ENCODE measurements around the gene VPS41. TPM values are rescaled to one million over a fixed set of nuclear protein-coding genes. Genes with fewer than 3 reads are reported as not detected.

Gene VPS41
- total and polyA plus RNA-seq, 4 donors, result 9.2 to 24.1 (median 16.1) TPM

DNA sequence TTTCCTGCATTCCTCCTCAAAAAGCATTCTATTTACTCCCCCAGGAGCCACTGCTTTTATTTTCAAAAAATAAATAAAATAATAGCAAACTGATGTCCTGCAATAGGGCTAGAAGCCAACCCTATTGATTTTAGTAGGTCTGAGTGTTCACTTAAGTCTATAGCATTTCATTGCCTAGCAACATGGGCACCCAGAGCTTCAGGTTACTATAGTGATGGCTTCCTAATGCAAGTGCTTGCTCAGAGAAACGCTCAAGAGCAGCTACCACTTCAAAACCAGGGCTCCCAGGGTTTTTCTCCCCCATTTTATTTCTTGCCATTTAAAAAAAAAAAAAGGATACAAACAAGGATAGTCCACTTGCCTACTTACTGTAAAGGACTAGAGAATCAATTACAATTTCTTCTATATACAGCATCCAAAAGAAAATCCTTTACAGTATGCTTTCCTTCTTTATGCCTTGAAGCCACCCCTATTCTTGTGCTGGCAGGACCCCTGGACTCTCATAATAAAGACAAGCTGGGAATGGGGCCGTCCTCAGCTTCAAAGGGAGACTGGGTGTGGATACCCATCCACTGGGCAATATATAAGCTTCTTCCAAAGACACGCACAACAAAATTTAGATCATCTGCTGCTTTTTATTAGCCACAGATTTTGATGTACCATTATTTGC is 133.3 kb downstream of the VPS41 start:
- WGBS, result 91% methylated on average over 3 of the region's 3 CpGs
- peaks cover 2 to 33% (median 17%) of the 10 kb centered on the region in 4 donors for H3K36me3 ChIP-seq (ENCODE audit: control insufficient read depth in 4 of 4, insufficient read depth in 3 of 4, low read depth in 1 of 4, low read length in 3 of 4)
- no peaks in the 10 kb centered on the region for H3K9me3 ChIP-seq (ENCODE audit: control insufficient read depth in 4 of 4, low read length in 3 of 4)
- no peak overlapping the region for H3K27ac ChIP-seq (ENCODE audit: low read depth in 1 of 2, low read length in 2 of 2)
- H3K4me1 ChIP-seq (ENCODE audit: control insufficient read depth in 4 of 4, insufficient read depth in 4 of 4, low read length in 3 of 4), result no peaks in the 10 kb centered on the region
- H3K27me3 ChIP-seq (ENCODE audit: control insufficient read depth in 4 of 4, insufficient read depth in 4 of 4, low read length in 3 of 4), result no peaks in the 10 kb centered on the region
- DNase-seq (ENCODE audit: low spot score), result no peak
- no peak overlapping the region for H3K9ac ChIP-seq (ENCODE audit: low read depth in 1 of 2, low read length in 2 of 2)
- TF ChIP-seq GABPA (IDR thresholded peaks at IDR 0.05 in 1 of 2, conservative IDR thresholded peaks at IDR 0.05 in 1 of 2) (no peak), EGR1 (IDR thresholded peaks at IDR 0.05; ENCODE audit: low read depth in 2 of 2) (no peak), JUND (IDR thresholded peaks at IDR 0.05) (no peak), MAX (IDR thresholded peaks at IDR 0.05) (no peak), CTCF (IDR thresholded peaks at IDR 0.05; ENCODE audit: low read depth, low read length, missing input control) (no peak), FOXA2 (IDR thresholded peaks at IDR 0.05) (no peak)
- H3K4me3 ChIP-seq (ENCODE audit: low read depth in 1 of 3, low read length in 3 of 3), result no peak overlapping the region

DNA sequence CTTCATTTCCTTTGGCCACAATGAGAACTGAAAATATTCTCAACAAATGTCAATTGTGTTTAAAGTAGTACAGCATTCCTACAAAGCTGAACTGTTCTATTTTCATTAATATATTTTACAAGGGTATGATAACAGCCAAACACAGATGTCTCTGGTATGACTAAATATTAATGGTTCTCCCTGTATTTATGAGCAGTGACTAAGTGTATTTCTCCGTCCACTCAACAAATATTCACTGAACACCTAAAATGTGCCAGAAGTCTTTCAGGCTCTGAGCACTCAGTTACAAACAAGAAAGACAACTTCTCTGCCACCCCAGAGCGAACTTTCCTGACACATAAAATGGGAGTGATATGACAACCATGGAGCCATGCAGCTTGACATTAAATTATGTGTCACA is 135.6 kb downstream of the VPS41 start:
- no peak for TF ChIP-seq RXRA (IDR thresholded peaks at IDR 0.05)
- no peak for TF ChIP-seq NR2F2 (IDR thresholded peaks at IDR 0.05)
- TF ChIP-seq SP1 (IDR thresholded peaks at IDR 0.05), result no peak
- TF ChIP-seq HNF4A (conservative IDR thresholded peaks at IDR 0.05), result no peak
- TF ChIP-seq JUND (IDR thresholded peaks at IDR 0.05), result no peak
- no peak for TF ChIP-seq RAD21 (IDR thresholded peaks at IDR 0.05)
- no peak for TF ChIP-seq HNF4G (IDR thresholded peaks at IDR 0.05)
- no peak for TF ChIP-seq CTCF (IDR thresholded peaks at IDR 0.05; ENCODE audit: low read depth, low read length, missing input control)
- no peak overlapping the region for H3K4me3 ChIP-seq (ENCODE audit: low read depth in 1 of 3, low read length in 3 of 3)
- 49% methylated on average over 2 of the region's 2 CpGs for WGBS
- H3K9ac ChIP-seq (ENCODE audit: low read depth in 1 of 2, low read length in 2 of 2), result no peak overlapping the region
- no peaks in the 10 kb centered on the region for H3K9me3 ChIP-seq (ENCODE audit: control insufficient read depth in 4 of 4, low read length in 3 of 4)
- no peaks in the 10 kb centered on the region for H3K4me1 ChIP-seq (ENCODE audit: control insufficient read depth in 4 of 4, insufficient read depth in 4 of 4, low read length in 3 of 4)
- peaks cover 2 to 42% (median 27%) of the 10 kb centered on the region in 4 donors for H3K36me3 ChIP-seq (ENCODE audit: control insufficient read depth in 4 of 4, insufficient read depth in 3 of 4, low read depth in 1 of 4, low read length in 3 of 4)
- H3K27me3 ChIP-seq (ENCODE audit: control insufficient read depth in 4 of 4, insufficient read depth in 4 of 4, low read length in 3 of 4), result no peaks in the 10 kb centered on the region
- DNase-seq (ENCODE audit: low spot score), result no peak
- no peak overlapping the region for H3K27ac ChIP-seq (ENCODE audit: low read depth in 1 of 2, low read length in 2 of 2)

GRCh38 chr7:38760226-38760625 is 148.8 kb downstream of the VPS41 start:
- H3K4me1 ChIP-seq (ENCODE audit: control insufficient read depth in 4 of 4, insufficient read depth in 4 of 4, low read length in 3 of 4), result no peaks in the 10 kb centered on the region
- H3K27me3 ChIP-seq (ENCODE audit: control insufficient read depth in 4 of 4, insufficient read depth in 4 of 4, low read length in 3 of 4), result no peaks in the 10 kb centered on the region
- no peaks in the 10 kb centered on the region for H3K9me3 ChIP-seq (ENCODE audit: control insufficient read depth in 4 of 4, low read length in 3 of 4)
- H3K36me3 ChIP-seq (ENCODE audit: control insufficient read depth in 4 of 4, insufficient read depth in 3 of 4, low read depth in 1 of 4, low read length in 3 of 4), result peaks cover 1 to 24% (median 18%) of the 10 kb centered on the region in 4 donors
- DNase-seq (ENCODE audit: low spot score), result no peak
- no peak overlapping the region for H3K27ac ChIP-seq (ENCODE audit: low read depth in 1 of 2, low read length in 2 of 2)
- H3K4me3 ChIP-seq (ENCODE audit: low read depth in 1 of 3, low read length in 3 of 3), result no peak overlapping the region
- no peak overlapping the region for H3K9ac ChIP-seq (ENCODE audit: low read depth in 1 of 2, low read length in 2 of 2)
- 78% methylated on average over 2 of the region's 2 CpGs for WGBS
- TF ChIP-seq YY1 (IDR thresholded peaks at IDR 0.05) (no peak), JUND (IDR thresholded peaks at IDR 0.05) (no peak), SP1 (IDR thresholded peaks at IDR 0.05) (no peak), RXRA (IDR thresholded peaks at IDR 0.05) (no peak), RAD21 (IDR thresholded peaks at IDR 0.05) (no peak), HNF4G (IDR thresholded peaks at IDR 0.05) (no peak), TAF1 (conservative IDR thresholded peaks at IDR 0.05) (no peak)

Measured in liver (tissue), 9 donors.